GM10266 (cell line): ENCODE data around the gene DLX4.

Source experiments
- DNase-seq: peaks from one replicate; pipeline ENCODE4 v3.0.0; 2012; ENCODE audit errors: extremely low spot score
- TF ChIP-seq, protein P1 (sequence below): IDR thresholded peaks from 2 replicates; pipeline ENCODE4 v1.5.1; 2012; ENCODE audit warnings: mild to moderate bottlenecking, low read depth; ENCODE audit not compliant: control insufficient read depth, insufficient read depth; ENCODE audit errors: missing control alignments

DLX4 gene

GRCh38 chr17:49964769-49965523 is 4.0 kb upstream of the DLX4 start:
- no peak for DNase-seq
- TF ChIP-seq, protein P1, sequence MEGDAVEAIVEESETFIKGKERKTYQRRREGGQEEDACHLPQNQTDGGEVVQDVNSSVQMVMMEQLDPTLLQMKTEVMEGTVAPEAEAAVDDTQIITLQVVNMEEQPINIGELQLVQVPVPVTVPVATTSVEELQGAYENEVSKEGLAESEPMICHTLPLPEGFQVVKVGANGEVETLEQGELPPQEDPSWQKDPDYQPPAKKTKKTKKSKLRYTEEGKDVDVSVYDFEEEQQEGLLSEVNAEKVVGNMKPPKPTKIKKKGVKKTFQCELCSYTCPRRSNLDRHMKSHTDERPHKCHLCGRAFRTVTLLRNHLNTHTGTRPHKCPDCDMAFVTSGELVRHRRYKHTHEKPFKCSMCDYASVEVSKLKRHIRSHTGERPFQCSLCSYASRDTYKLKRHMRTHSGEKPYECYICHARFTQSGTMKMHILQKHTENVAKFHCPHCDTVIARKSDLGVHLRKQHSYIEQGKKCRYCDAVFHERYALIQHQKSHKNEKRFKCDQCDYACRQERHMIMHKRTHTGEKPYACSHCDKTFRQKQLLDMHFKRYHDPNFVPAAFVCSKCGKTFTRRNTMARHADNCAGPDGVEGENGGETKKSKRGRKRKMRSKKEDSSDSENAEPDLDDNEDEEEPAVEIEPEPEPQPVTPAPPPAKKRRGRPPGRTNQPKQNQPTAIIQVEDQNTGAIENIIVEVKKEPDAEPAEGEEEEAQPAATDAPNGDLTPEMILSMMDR = no peak

- no peak for DNase-seq
- TF ChIP-seq, protein P1 = no peak
These were observed 3.5 kb upstream of the DLX4 start for GRCh38 chr17:49965524-49965909.

GRCh38 chr17:49966767-49967166 is 2.2 kb upstream of the DLX4 start:
- TF ChIP-seq, protein P1 = no peak
- no peak for DNase-seq

GRCh38 chr17:49967205-49967604 is 1.8 kb upstream of the DLX4 start:
- TF ChIP-seq, protein P1 = no peak
- no peak for DNase-seq

DNA sequence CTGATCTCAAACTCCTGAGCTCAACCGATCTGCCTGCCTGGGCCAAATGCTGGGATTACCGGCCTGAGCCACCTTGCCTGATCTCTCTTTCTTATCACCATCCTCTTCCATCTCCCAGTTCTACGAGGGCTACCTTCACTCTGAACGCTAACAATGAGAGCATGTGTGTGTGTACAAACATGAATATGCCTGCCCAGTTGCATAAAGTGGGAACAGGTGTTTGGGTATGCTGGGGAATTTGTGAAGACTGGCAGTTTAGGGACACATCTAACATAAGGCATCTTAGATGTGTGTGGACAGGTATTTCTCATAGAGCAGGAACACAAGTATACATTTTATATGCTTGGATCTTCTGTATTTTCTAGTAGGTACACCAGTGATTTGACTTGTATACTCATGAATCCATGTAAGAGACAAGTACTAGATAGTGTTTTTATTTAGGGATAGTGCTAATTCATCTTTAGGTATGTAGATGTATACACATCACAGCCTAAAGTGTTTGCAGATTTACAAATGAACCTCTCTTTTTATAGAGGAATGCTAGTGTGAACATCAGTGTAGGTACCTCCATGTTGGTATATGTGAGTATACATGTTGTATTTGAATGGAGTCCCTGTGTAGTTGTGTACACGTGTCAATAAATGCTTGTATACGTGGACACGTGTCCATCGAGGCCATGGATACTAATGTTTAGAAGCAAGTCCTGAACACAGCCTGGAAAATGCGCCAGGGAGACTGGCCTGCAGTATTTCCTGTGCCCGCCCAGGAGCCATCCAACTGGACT is 1.2 kb upstream of the DLX4 start:
- no peak for DNase-seq

DNA sequence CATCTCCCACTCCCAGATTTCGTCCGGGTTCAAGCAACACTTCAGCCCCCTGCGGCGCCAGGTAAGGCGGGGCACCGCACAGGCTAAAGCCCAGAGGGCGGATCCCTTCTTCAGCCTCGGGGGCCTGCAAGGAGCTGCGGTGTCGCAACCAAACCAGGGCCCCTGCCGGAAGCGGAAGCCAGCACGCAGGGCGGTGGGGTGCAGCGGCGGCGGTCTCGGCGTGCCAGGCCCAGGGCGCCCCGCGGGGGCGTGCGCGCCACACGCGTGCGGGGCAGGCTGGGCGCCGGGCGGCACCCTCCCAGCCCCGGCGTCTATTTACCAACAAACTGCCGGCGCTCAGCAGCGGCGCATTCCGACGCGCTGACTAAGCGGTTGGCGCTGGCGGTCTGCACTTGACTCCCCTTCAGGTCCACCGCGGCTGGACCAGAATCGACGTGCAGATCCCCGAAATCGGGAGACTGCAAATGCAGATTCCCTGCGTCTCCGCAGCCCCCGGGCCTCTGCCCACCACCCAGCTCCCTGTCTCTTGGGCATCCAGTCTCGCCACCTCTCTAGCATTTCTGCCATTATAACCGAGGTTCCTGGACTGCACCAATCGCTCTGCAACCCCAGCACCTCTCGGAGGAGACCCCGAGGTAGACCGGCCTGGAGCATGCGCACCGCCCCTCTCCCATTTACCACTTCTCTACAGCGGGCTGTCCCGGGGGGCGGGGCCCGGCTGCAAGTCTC is 421 bp upstream of the DLX4 start:
- DNase-seq = peak; percentile 86
- TF ChIP-seq, protein P1 = no peak

More for the DNA sequence above, 1.2 kb upstream of the DLX4 start:
- TF ChIP-seq, protein P1 = no peak

GRCh38 chr17:49969795-49970389 is 902 bp downstream of the DLX4 start:
- no peak for DNase-seq
- TF ChIP-seq, protein P1 = no peak
